Trophoblast cell (in vitro differentiated cells and primary cell): ENCODE data around the gene ERBB3.
A peak's percentile ranks its signal among the peaks of the same experiment; 100 is the strongest.
"Not testable (repeated sequence)": the region's sequence is repeated elsewhere in the genome, so short reads cannot be mapped to it uniquely, and the experiment has no call there.

ENCODE experiments used
- DNase-seq, 2 donors: peaks; one replicate each; pipeline ENCODE4 v3.0.0-alpha.2; 2016
- H2AFZ ChIP-seq: 2 replicates; pipeline ENCODE4 v1.6.1; 2013; ENCODE audit warnings: low read length, moderate library complexity, mild to moderate bottlenecking; ENCODE audit not compliant: insufficient read depth, poor library complexity
- H2AK5ac ChIP-seq: 2 replicates; pipeline ENCODE4 v1.6.1; 2013; ENCODE audit warnings: mild to moderate bottlenecking, low read length
- H2BK120ac ChIP-seq: 2 replicates; pipeline ENCODE4 v1.6.1; 2013; ENCODE audit warnings: low read length, mild to moderate bottlenecking, moderate library complexity; ENCODE audit not compliant: insufficient read depth, poor library complexity
- H2BK12ac ChIP-seq: 2 replicates; pipeline ENCODE4 v1.6.1; 2013; ENCODE audit warnings: mild to moderate bottlenecking, low read length, moderate library complexity
- H2BK5ac ChIP-seq: 2 replicates; pipeline ENCODE4 v1.6.1; 2013; ENCODE audit warnings: low read length, low read depth, moderate library complexity, mild to moderate bottlenecking; ENCODE audit not compliant: poor library complexity
- H3K14ac ChIP-seq: 2 replicates; pipeline ENCODE4 v1.6.1; 2013; ENCODE audit warnings: mild to moderate bottlenecking, low read length
- H3K18ac ChIP-seq: 2 replicates; pipeline ENCODE4 v1.6.1; 2013; ENCODE audit warnings: mild to moderate bottlenecking, low read length
- H3K23ac ChIP-seq: 2 replicates; pipeline ENCODE4 v1.6.1; 2013; ENCODE audit warnings: low read length
- H3K27ac ChIP-seq: 2 replicates; pipeline ENCODE4 v1.5.1; 2013; ENCODE audit warnings: low read depth, mild to moderate bottlenecking, inconsistent platforms, low read length, moderate library complexity
- H3K27me3 ChIP-seq: 2 replicates; pipeline ENCODE4 v1.6.1; 2013; ENCODE audit warnings: inconsistent platforms, mild to moderate bottlenecking, low read length, moderate library complexity; ENCODE audit not compliant: insufficient read depth
- H3K36me3 ChIP-seq, 2 experiments: 1 replicate in 1 of 2; 2 replicates in 1 of 2; pipeline ENCODE4 v1.6.1; 2013; ENCODE audit warnings: low read length in 2 of 2, mild to moderate bottlenecking in 2 of 2, moderate library complexity in 1 of 2; ENCODE audit not compliant: insufficient read depth in 2 of 2, control insufficient read depth in 1 of 2
- H3K4ac ChIP-seq: 2 replicates; pipeline ENCODE4 v1.6.1; 2013; ENCODE audit warnings: low read depth, mild to moderate bottlenecking, low read length, moderate library complexity
- H3K4me1 ChIP-seq, 2 experiments: 1 replicate in 1 of 2; 2 replicates in 1 of 2; pipeline ENCODE4 v1.6.1; 2013; ENCODE audit warnings: low read length in 2 of 2, mild to moderate bottlenecking in 2 of 2, moderate library complexity in 1 of 2; ENCODE audit not compliant: insufficient read depth in 2 of 2, control insufficient read depth in 1 of 2
- H3K4me2 ChIP-seq: 2 replicates; pipeline ENCODE4 v1.6.1; 2013; ENCODE audit warnings: inconsistent platforms, mild to moderate bottlenecking, low read length, moderate library complexity
- H3K4me3 ChIP-seq: 2 replicates; pipeline ENCODE4 v1.5.1; 2013; ENCODE audit warnings: mild to moderate bottlenecking, low read depth, low read length, inconsistent platforms
- H3K79me1 ChIP-seq: one replicate; pipeline ENCODE4 v1.6.1; 2013; ENCODE audit warnings: low read length
- H3K79me2 ChIP-seq: 2 replicates; pipeline ENCODE4 v1.6.1; 2013; ENCODE audit warnings: low read length, mild to moderate bottlenecking; ENCODE audit not compliant: control insufficient read depth, insufficient read depth, poor library complexity
- H3K9ac ChIP-seq: 2 replicates; pipeline ENCODE4 v1.6.1; 2013; ENCODE audit warnings: mild to moderate bottlenecking, low read length
- H3K9me3 ChIP-seq: 2 replicates; pipeline ENCODE4 v1.6.1; 2013; ENCODE audit warnings: low read depth, mild to moderate bottlenecking, control low read depth, inconsistent platforms, low read length; ENCODE audit not compliant: insufficient read depth
- H4K12ac ChIP-seq: 2 replicates; pipeline ENCODE4 v1.6.1; 2013; ENCODE audit warnings: low read depth, mild to moderate bottlenecking, low read length, moderate library complexity
- H4K8ac ChIP-seq: 2 replicates; pipeline ENCODE4 v1.6.1; 2013; ENCODE audit warnings: low read depth, mild to moderate bottlenecking, low read length, moderate library complexity
- H4K91ac ChIP-seq: one replicate; pipeline ENCODE4 v1.6.1; 2013; ENCODE audit warnings: low read depth, mild to moderate bottlenecking, low read length, moderate library complexity
- WGBS: extraction: QIAGEN DNeasy Blood & Tissue Kit; methylation state at CpG from one replicate; pipeline ENCODE4 v1.1.7; 2013; ENCODE audit warnings: missing lambda C conversion rate; ENCODE audit not compliant: insufficient read length, insufficient coverage; ENCODE audit errors: extremely low coverage; 5-methylcytosine and 5-hydroxymethylcytosine counted together

Gene ERBB3

DNA sequence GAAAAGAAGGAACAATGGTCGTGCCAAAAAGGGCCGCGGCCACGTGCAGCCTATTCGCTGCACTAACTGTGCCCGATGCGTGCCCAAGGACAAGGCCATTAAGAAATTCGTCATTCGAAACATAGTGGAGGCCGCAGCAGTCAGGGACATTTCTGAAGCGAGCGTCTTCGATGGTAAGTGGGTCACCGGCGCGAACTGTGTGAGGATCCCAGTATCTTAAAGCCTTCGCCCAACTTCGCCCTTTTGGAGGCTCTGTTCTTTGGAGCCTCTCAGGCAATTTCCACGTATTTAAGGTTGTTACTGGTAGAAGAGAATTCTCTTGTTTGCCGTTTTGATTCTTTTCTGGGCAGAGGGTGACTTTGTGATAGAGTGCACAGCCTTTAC lies 37.5 kb upstream of the ERBB3 start:
- H3K4me1 ChIP-seq, H3K79me1 ChIP-seq, H2BK12ac ChIP-seq, H3K18ac ChIP-seq, H4K12ac ChIP-seq, DNase-seq, H2BK120ac ChIP-seq, H2BK5ac ChIP-seq, H2AK5ac ChIP-seq, H3K27me3 ChIP-seq, H3K79me2 ChIP-seq, H3K23ac ChIP-seq, H2AFZ ChIP-seq, H3K9me3 ChIP-seq: not testable (repeated sequence)
- H3K27ac ChIP-seq: peak overlapping the region; percentile 88
- peak overlapping the region; percentile 95 for H3K4me2 ChIP-seq
- H3K36me3 ChIP-seq: peaks cover 7 to 27% of the 10 kb centered on the region in 2 experiments
- no CpG with 5 or more reads among the region's 20 CpGs for WGBS
- peak overlapping the region; percentile 83 for H3K4me3 ChIP-seq
- peak overlapping the region; percentile 74 for H3K14ac ChIP-seq
- H3K9ac ChIP-seq: peak overlapping the region; percentile 84
- peak overlapping the region; percentile 52 for H4K8ac ChIP-seq
- H4K91ac ChIP-seq: peak overlapping the region; percentile 49
- peak overlapping the region; percentile 35 for H3K4ac ChIP-seq

DNA sequence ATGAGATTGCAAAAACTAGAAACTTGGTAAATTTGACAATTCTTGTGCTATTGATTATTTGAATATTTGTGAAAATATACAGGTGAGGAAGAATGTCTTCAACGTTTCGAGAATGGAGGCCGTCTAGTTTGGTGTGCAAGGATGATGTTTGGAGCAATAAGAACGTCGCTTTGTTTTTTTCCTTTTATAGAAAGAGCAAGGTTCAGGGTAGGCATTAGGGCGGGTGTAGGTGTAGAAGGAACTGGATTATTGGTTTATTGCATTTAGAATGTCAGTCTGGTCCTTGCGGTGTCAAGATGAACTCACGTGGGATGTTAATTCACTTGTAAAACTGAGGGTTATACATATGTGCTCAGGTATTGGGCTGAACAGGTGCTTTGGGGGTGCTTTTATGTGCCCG lies 37.1 kb upstream of the ERBB3 start:
- H4K12ac ChIP-seq: no peak overlapping the region
- H2AK5ac ChIP-seq: no peak overlapping the region
- no peak overlapping the region for H4K91ac ChIP-seq
- peak overlapping the region; percentile 35 for H3K4ac ChIP-seq
- H3K9ac ChIP-seq: peak overlapping the region; percentile 68
- H3K36me3 ChIP-seq: peaks cover 6 to 26% of the 10 kb centered on the region in 2 experiments
- H2BK12ac ChIP-seq: no peak overlapping the region
- H3K27me3 ChIP-seq: no peaks in the 10 kb centered on the region
- H4K8ac ChIP-seq: no peak overlapping the region
- H2AFZ ChIP-seq: no peak overlapping the region
- no peak overlapping the region for H3K27ac ChIP-seq
- no peak overlapping the region for H3K14ac ChIP-seq
- no peak overlapping the region for H2BK120ac ChIP-seq
- no CpG with 5 or more reads among the region's 9 CpGs for WGBS
- no peaks in the 10 kb centered on the region for H3K9me3 ChIP-seq
- no peak for DNase-seq
- peaks cover 2 to 3% of the 10 kb centered on the region in 2 experiments for H3K4me1 ChIP-seq
- no peak overlapping the region for H3K4me3 ChIP-seq
- H3K79me2 ChIP-seq: peaks cover 9% of the 10 kb centered on the region
- no peak overlapping the region for H3K23ac ChIP-seq
- H2BK5ac ChIP-seq: no peak overlapping the region
- peak overlapping the region; percentile 95 for H3K4me2 ChIP-seq
- H3K79me1 ChIP-seq: peaks cover 5% of the 10 kb centered on the region
- H3K18ac ChIP-seq: no peak overlapping the region

DNA sequence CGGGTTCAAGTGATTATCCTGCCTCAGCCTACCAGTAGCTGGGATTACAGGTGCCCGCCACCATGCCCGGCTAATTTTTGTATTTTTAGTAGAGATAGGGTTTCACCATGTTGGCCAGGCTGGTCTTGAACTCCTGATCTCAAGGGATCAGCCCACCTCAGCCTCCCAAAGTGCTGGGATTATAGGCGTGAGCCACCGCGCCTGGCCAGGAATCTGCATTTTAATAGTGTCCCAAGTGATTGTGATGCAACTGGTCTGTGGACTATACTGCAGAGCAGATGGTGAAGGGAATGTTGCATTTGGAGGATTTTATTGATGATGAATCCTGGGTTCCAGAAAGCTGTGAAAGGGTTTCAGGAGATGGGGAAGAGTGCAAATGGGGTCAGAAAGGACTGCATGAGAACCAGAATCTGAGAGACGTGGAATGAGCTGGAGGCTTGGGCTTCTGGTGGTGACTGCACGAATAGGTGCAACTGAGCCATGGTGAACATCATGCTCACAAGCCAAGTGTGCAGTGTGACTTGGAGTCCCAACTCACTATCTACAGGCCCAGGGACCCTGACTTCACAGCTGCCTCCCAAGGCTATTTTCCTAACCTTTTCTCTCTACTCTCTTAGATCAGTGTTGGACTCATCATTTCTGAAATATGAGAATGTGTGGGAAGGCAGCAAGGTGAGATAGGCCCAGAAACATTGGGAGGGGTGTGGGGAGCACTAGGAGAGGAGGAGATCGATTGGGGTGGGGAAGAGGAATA lies 33.8 kb upstream of the ERBB3 start:
- no peak overlapping the region for H3K4me3 ChIP-seq
- H2BK12ac ChIP-seq: no peak overlapping the region
- H4K8ac ChIP-seq: no peak overlapping the region
- peaks cover 6 to 26% of the 10 kb centered on the region in 2 experiments for H3K36me3 ChIP-seq
- no peak overlapping the region for H4K12ac ChIP-seq
- no peak overlapping the region for H2BK120ac ChIP-seq
- no peak for DNase-seq
- peaks cover 5% of the 10 kb centered on the region for H3K79me1 ChIP-seq
- no peak overlapping the region for H4K91ac ChIP-seq
- no peak overlapping the region for H2AK5ac ChIP-seq
- H3K4me1 ChIP-seq: peaks cover 0 to 2% of the 10 kb centered on the region in 2 experiments
- H3K9ac ChIP-seq: no peak overlapping the region
- no peaks in the 10 kb centered on the region for H3K27me3 ChIP-seq
- no peak overlapping the region for H2BK5ac ChIP-seq
- H3K14ac ChIP-seq: no peak overlapping the region
- no peak overlapping the region for H3K27ac ChIP-seq
- H3K23ac ChIP-seq: no peak overlapping the region
- WGBS: no CpG with 5 or more reads among the region's 9 CpGs
- no peak overlapping the region for H2AFZ ChIP-seq
- H3K4me2 ChIP-seq: no peak overlapping the region
- no peak overlapping the region for H3K18ac ChIP-seq
- peaks cover 9% of the 10 kb centered on the region for H3K79me2 ChIP-seq
- H3K4ac ChIP-seq: no peak overlapping the region
- H3K9me3 ChIP-seq: no peaks in the 10 kb centered on the region

DNA sequence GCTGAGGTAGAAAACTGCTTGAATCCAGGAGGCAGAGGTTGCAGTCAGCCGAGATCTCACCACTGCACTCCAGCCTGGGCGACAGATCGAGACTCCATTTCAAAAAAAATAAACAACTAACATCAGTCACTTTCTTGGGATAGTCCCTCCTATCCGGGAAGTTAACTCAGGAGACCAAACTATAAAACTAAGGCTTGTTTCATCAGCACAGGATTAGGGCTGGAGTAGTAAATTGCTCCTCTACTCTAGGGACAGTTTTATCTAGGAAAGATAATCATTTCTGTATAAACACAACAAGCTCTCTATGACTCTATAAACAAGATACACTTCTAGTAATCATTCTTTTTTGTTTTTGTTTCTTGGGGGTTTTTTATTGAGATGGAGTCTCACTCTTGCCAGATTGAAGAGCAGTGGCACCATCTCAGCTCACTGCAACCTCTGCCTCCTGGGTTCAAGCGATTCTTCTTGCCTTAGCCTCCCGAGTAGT lies 26.5 kb upstream of the ERBB3 start:
- DNase-seq: no peak
- no peak overlapping the region for H3K18ac ChIP-seq
- H3K4me3 ChIP-seq: no peak overlapping the region
- no peaks in the 10 kb centered on the region for H3K4me1 ChIP-seq
- no peak overlapping the region for H3K27ac ChIP-seq
- H3K14ac ChIP-seq: no peak overlapping the region
- H2BK120ac ChIP-seq: no peak overlapping the region
- H4K12ac ChIP-seq: no peak overlapping the region
- H2BK12ac ChIP-seq: no peak overlapping the region
- H4K8ac ChIP-seq: no peak overlapping the region
- no peaks in the 10 kb centered on the region for H3K27me3 ChIP-seq
- H3K9me3 ChIP-seq: no peaks in the 10 kb centered on the region
- H3K4me2 ChIP-seq: no peak overlapping the region
- peaks cover 1% of the 10 kb centered on the region for H3K79me1 ChIP-seq
- no peak overlapping the region for H3K9ac ChIP-seq
- H3K23ac ChIP-seq: no peak overlapping the region
- H3K36me3 ChIP-seq: no peaks in the 10 kb centered on the region
- no peak overlapping the region for H2BK5ac ChIP-seq
- H4K91ac ChIP-seq: no peak overlapping the region
- H3K4ac ChIP-seq: no peak overlapping the region
- H2AFZ ChIP-seq: no peak overlapping the region
- no CpG with 5 or more reads among the region's 6 CpGs for WGBS
- H2AK5ac ChIP-seq: no peak overlapping the region
- no peaks in the 10 kb centered on the region for H3K79me2 ChIP-seq
